ENCODE measurements around the gene PVALB.

DNA sequence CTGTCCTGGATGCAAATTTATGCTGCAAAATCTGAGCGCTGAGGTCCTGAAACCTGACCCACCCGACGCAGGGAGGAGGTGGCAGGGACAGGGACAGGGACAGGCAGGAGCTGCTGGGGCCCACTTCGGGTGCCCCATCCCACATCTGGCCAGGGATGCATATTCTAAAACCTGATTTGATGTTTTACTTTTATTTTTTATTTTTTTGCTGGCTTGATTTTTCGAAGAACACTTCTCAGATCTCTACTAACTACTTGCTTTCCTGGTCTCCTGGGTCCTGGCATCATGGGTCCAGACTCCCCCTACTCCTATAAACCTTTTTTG lies 652 bp upstream of the PVALB start:
- TF ChIP-seq, protein P1, sequence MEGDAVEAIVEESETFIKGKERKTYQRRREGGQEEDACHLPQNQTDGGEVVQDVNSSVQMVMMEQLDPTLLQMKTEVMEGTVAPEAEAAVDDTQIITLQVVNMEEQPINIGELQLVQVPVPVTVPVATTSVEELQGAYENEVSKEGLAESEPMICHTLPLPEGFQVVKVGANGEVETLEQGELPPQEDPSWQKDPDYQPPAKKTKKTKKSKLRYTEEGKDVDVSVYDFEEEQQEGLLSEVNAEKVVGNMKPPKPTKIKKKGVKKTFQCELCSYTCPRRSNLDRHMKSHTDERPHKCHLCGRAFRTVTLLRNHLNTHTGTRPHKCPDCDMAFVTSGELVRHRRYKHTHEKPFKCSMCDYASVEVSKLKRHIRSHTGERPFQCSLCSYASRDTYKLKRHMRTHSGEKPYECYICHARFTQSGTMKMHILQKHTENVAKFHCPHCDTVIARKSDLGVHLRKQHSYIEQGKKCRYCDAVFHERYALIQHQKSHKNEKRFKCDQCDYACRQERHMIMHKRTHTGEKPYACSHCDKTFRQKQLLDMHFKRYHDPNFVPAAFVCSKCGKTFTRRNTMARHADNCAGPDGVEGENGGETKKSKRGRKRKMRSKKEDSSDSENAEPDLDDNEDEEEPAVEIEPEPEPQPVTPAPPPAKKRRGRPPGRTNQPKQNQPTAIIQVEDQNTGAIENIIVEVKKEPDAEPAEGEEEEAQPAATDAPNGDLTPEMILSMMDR (IDR thresholded peaks at IDR 0.05) = no peak
- no peak for TF ChIP-seq POLR2A (IDR thresholded peaks at IDR 0.05)

Measured in adrenal gland (tissue), 5 donors.